Stimulated activated CD8-positive, alpha-beta memory T cell treated with anti-CD3 and anti-CD28 coated beads, Interleukin-12 subunit alpha, Interleukin-12 subunit beta, amount 100 ng/mL, for 24 hours (primary cell): Measurements from ENCODE around the gene ADCY5.

Experiments
- DNase-seq: peaks from one replicate; pipeline ENCODE4 v3.0.0-alpha.2; 2020; ENCODE audit errors: extremely low read depth

ADCY5 gene

DNA sequence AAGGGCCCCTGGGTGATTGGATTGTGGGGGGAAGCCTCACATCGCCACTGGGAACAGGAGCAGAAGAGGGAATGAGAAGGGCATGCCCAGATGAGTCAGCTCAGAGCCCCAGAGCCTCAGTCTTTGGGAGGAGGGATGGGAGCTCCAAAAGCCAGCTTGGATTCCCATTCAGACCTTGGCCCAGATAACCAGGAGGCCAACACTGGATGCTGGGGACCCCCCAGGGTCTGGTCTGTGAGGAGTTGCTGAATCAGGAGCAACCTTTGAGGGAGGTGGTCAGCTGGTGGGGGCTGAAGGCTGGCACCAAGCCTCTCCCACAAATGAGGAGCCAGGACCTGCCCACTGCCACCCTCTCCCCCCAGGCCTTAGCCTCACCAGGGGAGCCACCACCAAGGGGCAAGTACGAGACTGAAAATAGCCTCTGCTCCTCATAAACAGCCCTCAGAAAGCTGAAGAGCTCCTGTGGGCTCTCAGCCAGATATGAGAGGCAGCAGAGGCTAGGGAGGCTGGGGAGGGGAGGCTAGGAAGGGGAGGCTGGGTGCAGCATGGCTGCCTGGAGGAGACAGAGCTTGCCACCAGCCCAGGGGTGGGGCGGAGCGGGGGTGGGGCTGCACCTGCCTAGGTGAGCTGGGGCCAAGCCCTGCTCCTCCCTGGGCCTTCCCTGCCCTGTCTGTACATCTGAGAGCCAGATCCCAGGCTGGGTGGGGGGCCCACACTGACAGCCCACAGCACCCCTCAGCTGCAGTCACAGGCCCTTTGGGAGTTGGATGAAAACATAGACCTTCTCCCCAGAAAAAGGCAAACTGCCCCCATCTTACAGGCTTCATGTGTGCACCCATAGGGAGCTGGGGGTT, 147.3 kb downstream of the ADCY5 start:
- no peak for DNase-seq

DNA sequence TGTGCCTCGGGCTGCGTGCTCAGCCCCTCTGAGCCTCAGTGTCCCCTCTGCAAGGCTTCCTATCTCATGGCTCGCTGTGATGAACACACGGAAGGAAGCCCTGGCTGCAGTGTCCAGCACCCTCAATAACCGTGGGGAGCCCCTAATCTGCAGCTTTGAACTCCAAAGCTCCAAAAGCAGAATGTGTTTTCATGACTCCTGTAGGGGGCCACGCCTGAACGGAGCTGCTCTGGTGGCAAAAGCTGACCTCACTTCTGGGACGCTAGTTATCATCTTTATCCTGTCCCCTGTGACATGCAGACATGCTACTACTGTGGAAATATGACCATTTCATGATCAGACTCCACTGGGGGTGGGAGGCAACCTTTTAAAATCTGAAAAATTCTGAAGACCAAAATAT, 148.3 kb downstream of the ADCY5 start:
- no peak for DNase-seq

DNA sequence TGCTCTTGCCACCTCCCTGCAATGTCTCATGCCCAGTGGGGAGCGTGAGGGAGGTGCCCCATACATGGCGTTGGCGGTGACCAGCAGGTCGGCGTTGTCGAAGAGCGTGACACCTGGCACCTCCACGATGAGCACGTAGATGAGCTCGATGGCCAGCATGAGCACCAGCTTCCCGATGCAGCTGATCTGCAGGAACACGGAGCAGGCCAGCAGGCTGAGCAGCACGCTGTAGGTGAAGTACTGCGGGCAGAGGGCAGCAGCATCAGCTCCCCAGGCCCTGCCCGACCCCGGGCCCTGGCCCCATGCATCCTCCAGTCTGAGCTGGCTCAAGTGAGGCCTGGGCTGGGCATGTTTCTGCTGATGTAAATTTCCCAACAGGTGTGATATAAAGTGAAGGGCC, 148.8 kb downstream of the ADCY5 start:
- DNase-seq: no peak

DNA sequence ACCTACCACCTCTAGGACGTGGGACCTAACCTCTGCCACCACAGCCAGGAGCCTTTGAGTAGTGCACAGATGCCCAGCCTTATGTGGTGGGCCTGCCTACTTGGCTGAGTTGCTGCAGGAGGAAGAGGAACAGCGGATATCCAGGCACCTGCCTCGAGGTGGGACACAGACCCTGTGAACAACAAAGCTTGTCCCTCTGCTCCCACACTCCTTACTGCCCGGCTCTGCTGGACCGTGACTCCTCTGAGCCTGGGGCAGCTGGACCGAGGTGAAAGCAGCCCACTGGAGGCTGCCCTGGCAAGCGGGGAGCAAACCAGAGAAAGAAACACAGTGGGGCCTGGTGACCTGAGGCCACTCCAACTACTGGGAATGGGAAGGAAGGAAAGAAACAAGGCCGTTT, 149.3 kb downstream of the ADCY5 start:
- DNase-seq: no peak

DNA sequence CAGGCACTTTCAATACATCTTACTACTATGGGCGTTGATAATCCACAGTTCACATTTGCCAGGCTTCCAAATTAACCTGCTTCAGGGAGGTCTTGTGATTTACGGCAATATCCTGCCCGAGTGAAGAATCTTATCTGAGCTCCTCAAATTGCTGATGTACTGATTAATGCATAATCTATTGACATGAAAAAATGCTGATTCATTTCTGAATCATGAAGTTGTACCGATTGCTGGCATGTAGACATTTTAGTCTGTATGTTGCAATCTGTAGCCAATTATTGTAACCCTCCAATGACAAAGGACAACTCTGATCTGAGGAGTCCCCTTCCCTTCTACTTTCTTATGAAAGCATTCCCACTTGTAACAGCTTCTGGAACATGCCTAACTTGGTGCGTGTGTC, 150.0 kb downstream of the ADCY5 start:
- DNase-seq: no peak

DNA sequence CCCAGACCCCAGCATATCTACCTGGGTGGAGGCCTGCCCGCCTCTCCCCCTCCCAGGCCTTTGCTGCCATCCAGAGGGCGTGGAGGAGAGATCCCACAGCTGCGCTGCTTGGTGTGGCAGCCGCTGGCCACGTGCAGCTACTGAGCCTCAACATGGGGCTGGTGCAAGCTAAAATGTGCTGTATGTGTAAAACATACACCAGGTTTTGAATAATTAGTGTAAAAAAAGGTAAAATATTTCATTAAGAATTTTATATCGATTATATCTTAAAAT, 151.3 kb downstream of the ADCY5 start:
- no peak for DNase-seq

DNA sequence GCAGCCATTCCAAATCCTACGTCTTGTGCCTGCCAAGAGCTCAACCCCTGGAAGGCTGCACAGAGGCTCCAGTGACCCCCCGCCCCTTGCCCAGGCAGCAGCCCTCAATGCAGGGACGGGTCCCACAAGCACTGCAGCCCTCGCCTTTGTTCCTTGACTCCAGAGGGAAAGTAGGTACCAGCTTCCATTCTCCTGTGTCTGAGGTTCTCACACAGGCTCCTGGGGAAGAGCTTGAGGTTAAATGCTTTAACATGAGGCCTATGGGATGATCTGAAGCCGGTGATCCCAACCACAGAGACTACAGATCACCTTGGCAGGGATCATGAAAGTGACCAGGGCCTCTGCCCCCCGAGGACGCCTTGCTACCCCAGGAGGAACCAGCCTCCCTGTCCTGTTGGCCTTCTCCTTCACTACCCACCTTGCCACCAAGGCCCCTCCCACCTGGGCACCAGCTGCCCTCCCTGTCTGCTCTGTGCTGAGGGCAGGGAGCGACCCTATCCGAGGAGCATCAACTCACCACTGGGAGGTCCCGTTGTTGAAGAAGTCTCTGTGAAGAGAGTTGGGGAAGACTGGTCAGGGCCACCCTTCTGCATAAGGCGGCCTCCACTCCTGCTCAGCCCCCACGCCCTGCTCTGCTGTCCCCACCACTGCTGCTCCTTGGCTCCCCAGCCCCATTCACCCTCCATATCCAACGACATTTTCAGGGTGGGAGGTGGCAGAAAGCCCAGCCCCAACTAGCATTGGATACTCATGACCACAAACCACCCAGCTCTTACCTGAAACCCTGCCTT, 151.9 kb downstream of the ADCY5 start:
- DNase-seq: no peak

DNA sequence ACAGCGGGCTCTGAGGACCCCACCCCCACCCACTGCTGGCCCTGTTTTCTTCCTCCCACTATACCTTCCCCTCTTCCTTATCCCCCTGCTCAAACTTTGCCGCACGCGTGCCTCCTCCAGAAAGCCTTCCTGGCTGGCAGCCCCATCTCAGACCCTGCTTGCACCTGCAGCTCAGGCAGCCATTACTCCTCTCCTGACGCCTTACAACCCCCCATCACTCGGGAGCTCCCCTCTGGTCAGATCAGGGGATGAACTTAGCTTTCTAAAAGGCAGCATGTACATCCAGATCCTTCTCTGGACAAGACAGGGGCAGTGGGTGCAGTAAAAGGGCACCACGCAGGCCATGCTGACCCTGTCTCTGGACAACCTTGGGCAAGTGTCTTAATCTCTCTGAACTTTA, 152.6 kb downstream of the ADCY5 start:
- DNase-seq: no peak

DNA sequence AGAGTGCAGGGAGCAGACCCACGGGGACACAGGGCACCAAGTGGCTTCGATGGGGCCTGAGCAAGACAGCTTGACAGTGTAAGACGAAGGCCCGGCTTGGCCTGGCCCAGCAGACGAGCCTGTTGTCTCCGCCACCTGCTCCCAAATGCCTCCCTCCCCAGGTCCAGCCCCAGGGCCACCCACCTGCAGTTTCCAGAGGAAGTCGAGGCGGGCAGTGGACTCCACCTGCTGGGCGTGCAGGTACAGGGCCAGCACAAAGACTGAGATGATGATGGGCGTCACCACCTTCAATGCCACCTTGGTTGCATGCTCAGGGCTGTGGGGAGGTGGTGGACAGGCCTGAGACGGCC, 153.0 kb downstream of the ADCY5 start:
- DNase-seq: no peak

DNA sequence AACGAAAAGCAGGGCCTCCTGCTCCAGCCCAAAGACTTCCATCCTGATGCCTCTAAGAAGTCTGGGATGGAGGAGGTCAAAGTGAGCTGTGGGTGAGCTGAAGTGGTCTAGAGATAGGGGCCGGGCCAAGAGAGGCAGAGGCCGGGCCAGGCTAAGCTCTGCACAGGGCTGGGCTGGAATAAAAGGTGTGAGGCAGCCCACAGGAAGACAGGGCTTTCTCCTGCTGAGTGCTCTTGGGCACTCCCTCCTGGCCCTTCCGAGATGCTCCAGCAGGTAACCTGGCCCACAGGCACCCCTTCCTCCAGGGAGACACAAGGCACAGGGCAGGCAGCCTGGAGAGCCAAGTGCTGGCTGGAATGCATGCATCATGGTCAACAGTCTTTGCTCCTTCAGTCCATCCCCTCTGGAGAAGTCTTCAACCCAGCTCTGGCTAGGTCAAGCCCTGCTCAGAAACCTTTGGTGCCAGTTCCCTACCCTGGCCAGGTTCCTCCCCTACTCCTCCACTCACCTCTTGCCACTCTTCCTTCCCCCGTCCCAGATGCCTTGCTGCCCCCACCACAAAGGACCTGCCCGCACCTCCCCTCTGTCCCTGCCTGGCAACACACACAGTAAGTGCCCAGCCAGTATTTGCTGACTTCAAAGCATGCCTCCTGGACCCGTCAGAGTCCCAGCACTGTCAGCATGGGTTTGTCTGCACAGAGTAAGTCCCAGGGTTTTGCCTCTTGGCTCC, 153.6 kb downstream of the ADCY5 start:
- no peak for DNase-seq

DNA sequence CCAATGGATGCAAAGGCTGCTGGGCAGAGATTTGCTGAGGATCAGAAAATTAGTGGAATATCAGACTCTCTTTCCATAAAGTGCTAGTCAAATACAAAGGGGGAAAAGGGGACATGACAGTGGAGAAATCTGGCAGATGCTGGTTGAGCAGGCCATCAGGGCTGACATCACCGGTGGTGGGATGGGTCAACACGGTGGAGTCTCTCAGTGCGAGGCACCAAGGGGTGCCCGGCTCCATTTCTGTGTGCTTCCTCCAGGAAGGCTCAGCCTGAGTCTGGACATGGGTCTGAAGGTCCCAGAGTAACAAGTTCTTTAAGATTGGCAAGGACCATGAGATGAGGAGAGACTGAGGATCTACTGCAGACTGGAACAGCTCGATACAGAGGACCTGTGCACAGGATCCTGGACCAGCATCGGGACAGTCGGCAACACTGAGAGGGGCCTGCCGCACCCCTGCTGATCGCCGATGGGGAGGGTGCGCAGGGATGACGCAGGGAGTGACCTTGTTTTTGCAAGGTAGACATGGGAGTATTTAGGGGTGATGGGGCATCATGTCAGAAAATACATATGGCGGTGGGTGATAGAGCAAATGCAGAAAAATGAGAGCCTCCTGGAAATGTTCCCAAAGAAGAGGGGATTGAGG, 154.5 kb downstream of the ADCY5 start:
- no peak for DNase-seq

DNA sequence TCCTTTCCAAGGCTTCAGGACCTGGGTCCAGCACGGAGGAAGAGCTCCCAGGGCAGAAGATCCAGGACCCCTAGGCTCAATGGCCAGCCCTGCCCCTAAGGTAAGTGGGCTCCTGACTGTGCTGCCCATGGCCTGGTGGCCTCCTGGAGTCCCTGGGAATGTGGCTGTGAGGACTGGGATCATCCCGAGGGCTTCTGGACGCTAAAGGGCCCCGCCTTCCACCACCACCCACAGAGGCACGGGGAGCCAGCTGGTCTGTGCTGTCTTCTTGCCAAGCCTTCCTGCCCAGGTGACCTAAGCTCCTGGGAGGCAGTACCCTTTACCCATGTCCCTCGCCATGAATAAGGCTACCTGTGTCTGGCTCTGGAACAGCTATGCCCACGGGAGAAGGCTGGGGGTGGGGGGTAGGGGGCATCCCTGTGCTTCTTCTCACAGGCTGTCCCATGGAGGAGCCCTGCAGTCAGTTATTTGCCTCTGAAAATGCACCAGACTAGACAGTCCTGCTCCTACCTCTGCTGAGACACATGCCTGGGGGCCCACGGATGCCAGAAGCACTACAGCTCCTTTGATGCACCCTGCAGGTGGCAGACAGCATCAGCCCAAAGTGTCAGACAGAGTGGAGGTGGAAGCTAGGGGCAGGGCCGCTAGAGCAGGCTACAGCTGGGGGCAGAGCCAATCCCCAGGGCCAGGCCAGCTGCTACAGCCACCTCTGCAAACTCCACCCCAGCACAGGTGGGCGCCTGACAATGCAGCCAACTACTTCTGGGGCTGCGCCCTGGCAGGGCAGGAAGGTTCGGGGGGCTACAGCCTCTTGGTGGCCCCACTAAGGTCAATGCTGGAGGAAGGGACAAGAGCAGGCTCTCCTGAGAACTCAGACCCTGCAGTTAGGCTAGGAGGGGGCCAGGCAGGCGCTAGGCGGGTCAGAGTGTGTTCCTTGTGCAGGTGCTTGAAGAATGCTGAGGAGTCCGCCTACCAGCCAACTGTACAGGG, 156.3 kb downstream of the ADCY5 start:
- no peak for DNase-seq

DNA sequence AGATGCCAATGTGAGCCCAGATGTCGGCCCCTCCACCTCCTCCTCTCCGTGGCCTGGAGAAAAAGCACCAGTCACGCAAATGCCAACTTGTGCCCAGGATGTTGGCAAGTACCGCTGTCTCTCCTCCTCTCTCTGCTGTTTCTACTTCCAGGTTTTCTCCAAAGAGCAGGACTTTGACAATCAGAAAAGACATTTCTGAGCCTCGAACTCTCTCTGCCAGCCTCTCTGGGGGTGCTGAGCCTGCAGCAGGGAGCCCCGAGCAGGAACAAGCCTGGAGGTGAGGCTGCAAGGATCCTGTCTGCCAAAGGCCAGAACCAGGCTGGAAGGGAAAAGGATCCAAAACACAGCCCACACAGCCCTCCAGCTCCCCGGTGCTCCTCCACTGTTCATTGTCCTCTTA, 157.5 kb downstream of the ADCY5 start:
- DNase-seq: no peak

DNA sequence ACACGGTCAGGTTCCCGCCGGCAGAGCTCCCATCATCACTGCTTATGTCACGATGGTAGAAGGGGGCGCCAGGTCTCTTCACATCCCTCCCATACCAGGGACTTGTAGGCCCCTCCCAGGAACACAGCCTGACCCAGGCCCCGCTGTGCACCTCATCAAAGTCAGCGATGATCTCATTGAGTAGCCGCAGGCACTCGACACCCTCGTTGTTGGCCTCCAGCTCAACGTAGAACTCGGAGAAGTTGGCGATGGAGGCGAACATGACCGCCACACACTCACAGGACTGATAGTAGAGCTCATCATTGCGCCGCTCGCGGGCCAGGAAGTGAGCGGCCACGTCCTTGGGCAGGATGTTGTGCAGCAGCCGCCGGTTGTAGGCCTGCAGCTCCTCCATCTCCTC, 157.9 kb downstream of the ADCY5 start:
- DNase-seq: no peak

DNA sequence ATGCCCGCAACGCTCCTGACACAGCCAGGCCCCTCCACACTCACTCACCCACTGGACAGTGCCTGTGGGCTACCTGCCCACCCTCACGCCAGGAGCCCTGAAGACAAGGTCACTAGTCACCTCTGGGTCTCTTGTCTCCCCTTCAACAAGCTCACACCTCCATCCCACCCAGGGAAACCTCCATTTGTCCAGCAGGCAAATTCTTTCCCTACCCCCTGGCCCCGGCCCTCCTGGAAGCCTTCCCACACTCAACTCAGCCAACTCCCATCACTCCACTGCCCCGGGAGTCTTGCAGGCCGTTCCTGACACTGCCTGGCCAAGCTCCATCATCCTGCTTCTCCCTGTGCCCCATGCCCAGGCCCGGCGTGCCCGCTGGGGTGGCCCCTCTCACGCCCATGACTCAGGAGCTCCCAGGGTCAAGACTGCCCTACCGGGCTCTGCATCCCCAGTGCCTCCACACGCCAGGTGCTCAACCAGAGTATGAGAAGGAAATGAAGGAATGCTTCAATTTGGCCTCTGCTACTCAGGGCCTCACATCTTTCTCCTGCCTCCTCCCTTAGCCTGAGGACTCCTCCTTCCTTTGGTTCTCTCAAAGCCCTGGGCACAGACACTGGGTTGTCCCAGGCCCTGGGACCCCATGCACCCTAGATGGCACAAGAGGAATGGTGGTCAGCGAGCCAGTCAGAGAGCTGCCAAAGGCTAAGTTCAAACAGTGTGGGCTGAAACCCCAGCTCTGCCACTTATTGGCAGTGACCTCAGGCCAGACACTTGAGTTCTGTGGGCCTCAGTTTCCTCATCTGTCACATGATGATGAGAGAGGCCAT, 158.6 kb downstream of the ADCY5 start:
- DNase-seq: no peak

DNA sequence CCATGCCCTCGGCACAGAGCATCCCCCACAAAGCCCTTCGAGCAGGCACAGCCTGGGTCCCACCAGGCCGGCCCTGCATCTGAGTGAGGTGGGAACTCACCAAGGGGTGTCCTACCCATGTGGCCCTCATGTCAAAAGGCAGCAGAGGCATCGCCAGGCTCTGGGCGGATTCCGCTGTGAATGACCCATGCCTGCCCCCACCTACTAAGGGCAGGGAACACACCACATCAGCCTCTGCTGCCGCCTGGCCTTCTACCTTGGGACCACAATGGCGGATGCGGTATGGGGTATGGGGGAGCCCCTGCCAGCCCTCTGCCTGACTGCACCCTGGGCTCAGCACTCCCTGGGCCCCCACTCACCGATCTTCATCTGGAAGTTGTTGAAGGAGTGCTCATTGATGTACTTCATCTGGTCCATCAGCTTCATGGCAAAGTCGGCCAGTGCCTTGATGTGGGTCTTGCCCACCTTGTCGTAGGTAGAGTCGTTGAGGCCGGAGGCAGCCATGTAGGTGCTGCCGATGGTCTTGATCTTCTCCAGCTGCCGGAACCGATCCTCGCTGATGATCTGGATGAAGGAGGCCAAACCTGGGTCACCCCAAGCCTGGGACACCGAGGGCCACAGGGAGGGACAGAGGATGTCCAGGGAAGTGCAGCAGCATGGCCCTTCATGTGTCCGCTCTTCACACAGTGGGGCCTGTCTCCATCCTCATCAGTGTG, 159.3 kb downstream of the ADCY5 start:
- no peak for DNase-seq

DNA sequence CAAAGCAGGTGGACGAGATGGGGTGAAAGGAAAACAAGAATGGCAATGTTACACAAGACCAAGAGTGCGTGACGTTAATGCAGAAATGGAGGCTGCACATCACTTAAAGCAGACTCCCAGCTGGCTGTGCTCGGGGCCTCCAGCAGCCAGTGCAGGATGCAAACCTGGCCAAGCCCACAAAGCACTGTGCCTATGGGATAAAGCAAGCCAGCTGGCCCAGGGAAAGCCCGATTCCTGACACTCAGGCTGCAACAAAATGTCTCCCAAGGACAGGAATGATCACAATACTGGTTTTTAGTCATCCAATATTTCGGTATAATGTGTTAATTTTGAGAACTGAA, 161.0 kb downstream of the ADCY5 start:
- DNase-seq: no peak

DNA sequence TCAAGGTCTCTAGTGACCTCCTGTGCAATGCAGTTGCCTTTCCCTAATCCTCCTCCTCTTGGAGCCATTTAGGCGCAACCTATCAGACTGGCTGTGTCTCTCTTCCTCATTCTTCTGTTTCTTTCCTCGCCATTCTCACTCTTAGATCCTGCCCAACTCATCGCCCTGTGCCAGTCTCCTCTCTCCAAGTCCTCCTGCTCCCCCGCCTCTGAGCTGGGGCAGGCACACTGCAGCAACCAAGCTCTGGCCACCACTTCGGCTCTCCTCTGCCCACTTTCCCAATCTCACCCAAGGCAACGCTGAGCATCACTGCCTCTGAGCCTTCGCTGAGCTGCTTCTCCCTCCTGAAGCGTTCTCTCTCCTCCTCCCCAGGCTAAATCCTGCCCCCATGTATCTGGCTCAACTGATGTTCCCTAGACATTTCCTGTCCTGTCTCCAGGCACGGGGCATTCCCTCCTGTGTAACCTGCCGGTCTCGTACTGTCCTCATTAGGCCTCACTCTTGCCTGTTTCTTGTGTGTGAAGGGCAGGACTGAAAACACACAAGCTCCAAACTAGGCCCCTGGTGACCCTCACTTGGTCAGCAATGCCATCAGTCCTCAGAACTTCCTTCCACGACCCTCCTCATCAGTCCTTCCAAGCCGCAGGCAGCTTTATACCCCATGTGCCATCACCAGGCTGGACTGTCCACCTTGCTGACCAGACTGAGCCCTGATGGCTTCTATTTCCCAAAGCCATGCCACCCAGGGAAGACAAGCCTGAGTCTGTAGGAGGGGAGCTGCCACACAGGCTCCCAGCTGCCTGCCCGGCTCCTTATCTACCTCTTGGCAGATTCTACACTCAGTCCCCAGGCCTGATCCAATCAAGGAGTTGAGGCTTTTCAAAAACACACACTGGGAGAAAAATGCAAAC, 161.6 kb downstream of the ADCY5 start:
- DNase-seq: no peak
